A673 (cell line): ENCODE results near the gene TAAR9. TPM values are rescaled to one million over a fixed set of nuclear protein-coding genes. Genes with fewer than 3 reads are reported as not detected.
"Not testable (repeated sequence)": the region's sequence is repeated elsewhere in the genome, so short reads cannot be mapped to it uniquely, and the experiment has no call there.

Experiments
- BruUV-seq: library from RNA; stranded (reverse); fragments of 400-500 nt; replicated peaks from 2 replicates; lab custom pipeline; 2021; lab: Mats Ljungman, UMichigan
- CTCF ChIA-PET: fragments of 300-600 bp; sonication (Branson Sonifier 250); formaldehyde crosslinking; loops from one replicate; lab custom pipeline; 2022; ENCODE audit warnings: antibody characterized with exemption; lab: Charles Lee
- POLR2A ChIA-PET: fragments of 300-600 bp; sonication (Branson Sonifier 250); formaldehyde crosslinking; loops from one replicate; lab custom pipeline; 2022; ENCODE audit warnings: antibody characterized with exemption; ENCODE audit not compliant: low non-redundant PET; lab: Charles Lee
- DNase-seq: peaks from one replicate; pipeline ENCODE4 v3.0.0-alpha.2; 2015; ENCODE audit warnings: low spot score
- H3K27ac ChIP-seq: fragments of 200-600 bp; sonication (generic); 2 replicates; pipeline ENCODE4 v1.5.1; 2016; ENCODE audit warnings: mixed run types, low read depth, mild to moderate bottlenecking, mixed read lengths, antibody characterized with exemption, low read length; ENCODE audit not compliant: poor library complexity, severe bottlenecking
- H3K27me3 ChIP-seq: fragments of 200-600 bp; sonication (generic); replicated peaks from 2 replicates; pipeline ENCODE4 v1.6.1; 2017; ENCODE audit warnings: mixed run types, low read depth, mild to moderate bottlenecking, mixed read lengths, antibody characterized with exemption, low read length; ENCODE audit not compliant: insufficient read depth, poor library complexity
- H3K36me3 ChIP-seq: fragments of 200-600 bp; sonication (generic); 2 replicates; pipeline ENCODE4 v1.6.1; 2016; ENCODE audit warnings: mixed run types, mild to moderate bottlenecking, mixed read lengths, antibody characterized with exemption, low read length; ENCODE audit not compliant: insufficient read depth, poor library complexity, severe bottlenecking
- H3K4me1 ChIP-seq: fragments of 200-600 bp; sonication (generic); 2 replicates; pipeline ENCODE4 v1.6.1; 2017; ENCODE audit warnings: mixed run types, mild to moderate bottlenecking, mixed read lengths, antibody characterized with exemption, low read length; ENCODE audit not compliant: insufficient read depth, poor library complexity, severe bottlenecking
- H3K4me3 ChIP-seq: fragments of 200-600 bp; sonication (generic); 2 replicates; pipeline ENCODE4 v1.5.1; 2016; ENCODE audit warnings: low read depth, mixed run types, mild to moderate bottlenecking, mixed read lengths, low read length; ENCODE audit not compliant: poor library complexity, severe bottlenecking
- H3K9me3 ChIP-seq: fragments of 200-600 bp; sonication (generic); 2 replicates; pipeline ENCODE4 v1.6.1; 2016; ENCODE audit warnings: mixed run types, low read depth, mild to moderate bottlenecking, mixed read lengths, antibody characterized with exemption, low read length; ENCODE audit not compliant: poor library complexity, severe bottlenecking
- EZH2 ChIP-seq: fragments of 200-600 bp; sonication (generic); IDR thresholded peaks from 2 replicates; pipeline ENCODE4 v1.6.1; 2017; ENCODE audit warnings: borderline replicate concordance, low read depth, mild to moderate bottlenecking, mixed read lengths, antibody characterized with exemption, low read length; ENCODE audit not compliant: poor library complexity, severe bottlenecking
- intact Hi-C: fragments of 100-400 bp; cut with micrococcal nuclease; formaldehyde crosslinking; loops from one replicate; pipeline ENCODE4 v1.10.0; 2022; ENCODE audit not compliant: unreplicated experiment
- total RNA-seq: library from RNA; stranded (reverse); gene quantifications from 2 replicates; pipeline ENCODE4 v1.2.3, GENCODE V29; 2021
- TF ChIP-seq, protein P1 (sequence below): fragments of 300-800, 200-600 bp; sonication (generic); conservative IDR thresholded peaks from 2 replicates; pipeline ENCODE4 v1.5.1; 2017; ENCODE audit warnings: low read depth, mild to moderate bottlenecking, antibody characterized with exemption, low read length, moderate library complexity, mixed read lengths

Gene TAAR9
- total RNA-seq, 1 experiment from 2014 or later, result not detected

DNA sequence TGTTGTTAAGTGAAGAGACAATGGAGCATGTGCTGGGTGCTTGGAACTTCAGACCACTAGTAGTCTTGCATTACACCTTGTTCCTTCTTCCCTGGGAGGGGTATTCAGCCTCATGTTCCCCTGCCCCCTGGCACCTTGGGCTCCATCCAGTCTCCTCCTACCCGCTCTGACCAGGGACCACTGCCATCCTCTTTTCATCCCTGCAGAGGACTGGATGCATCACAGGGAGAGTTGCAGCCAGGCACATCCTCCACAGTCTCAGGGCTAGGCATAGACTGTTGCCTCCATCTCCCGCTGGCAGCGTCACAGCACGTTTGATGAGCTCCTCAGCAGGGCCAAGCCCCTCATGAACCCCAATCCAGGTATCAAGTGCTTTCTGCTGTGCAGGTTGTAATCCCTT is 13.1 kb downstream of the TAAR9 start:
- no peak overlapping the region for H3K4me3 ChIP-seq
- BruUV-seq, result no TSS peak
- no peaks in the 10 kb centered on the region for H3K36me3 ChIP-seq
- H3K4me1 ChIP-seq, result no peaks in the 10 kb centered on the region
- no peak overlapping the region for H3K27ac ChIP-seq
- POLR2A ChIA-PET, result no interaction called here
- peaks cover 83% of the 10 kb centered on the region for H3K27me3 ChIP-seq
- no peaks in the 10 kb centered on the region for H3K9me3 ChIP-seq
- intact Hi-C loops, result no loop called here
- TF ChIP-seq EZH2, result no peak
- TF ChIP-seq, protein P1, sequence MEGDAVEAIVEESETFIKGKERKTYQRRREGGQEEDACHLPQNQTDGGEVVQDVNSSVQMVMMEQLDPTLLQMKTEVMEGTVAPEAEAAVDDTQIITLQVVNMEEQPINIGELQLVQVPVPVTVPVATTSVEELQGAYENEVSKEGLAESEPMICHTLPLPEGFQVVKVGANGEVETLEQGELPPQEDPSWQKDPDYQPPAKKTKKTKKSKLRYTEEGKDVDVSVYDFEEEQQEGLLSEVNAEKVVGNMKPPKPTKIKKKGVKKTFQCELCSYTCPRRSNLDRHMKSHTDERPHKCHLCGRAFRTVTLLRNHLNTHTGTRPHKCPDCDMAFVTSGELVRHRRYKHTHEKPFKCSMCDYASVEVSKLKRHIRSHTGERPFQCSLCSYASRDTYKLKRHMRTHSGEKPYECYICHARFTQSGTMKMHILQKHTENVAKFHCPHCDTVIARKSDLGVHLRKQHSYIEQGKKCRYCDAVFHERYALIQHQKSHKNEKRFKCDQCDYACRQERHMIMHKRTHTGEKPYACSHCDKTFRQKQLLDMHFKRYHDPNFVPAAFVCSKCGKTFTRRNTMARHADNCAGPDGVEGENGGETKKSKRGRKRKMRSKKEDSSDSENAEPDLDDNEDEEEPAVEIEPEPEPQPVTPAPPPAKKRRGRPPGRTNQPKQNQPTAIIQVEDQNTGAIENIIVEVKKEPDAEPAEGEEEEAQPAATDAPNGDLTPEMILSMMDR, result no peak
- CTCF ChIA-PET, result no interaction called here
- no peak for DNase-seq

DNA sequence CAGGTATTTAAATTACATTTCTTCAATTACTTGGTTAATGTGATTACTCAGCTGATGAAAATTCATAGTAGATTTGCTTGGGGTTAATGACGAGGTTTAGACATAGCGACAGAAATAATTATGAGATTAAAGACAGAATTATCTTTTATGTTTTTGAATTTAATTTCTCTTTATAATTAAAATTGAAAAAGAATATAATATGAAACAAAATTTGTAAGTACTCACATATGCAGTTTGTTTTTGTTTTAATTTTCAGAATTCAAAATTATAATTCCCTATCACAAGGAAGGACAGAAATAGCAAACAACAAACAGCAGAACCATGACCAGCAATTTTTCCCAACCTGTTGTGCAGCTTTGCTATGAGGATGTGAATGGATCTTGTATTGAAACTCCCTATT is 14.3 kb downstream of the TAAR9 start, which contains the start of gene TAAR8:
TAAR8 (plus strand) TSS at position 301 of the 400 bp plus-strand sequence; CDS start at position 322, 21 bp downstream.
- no peak within 1 kb of the TSS for H3K4me3 ChIP-seq
- ChIA-PET CTCF (no interaction called here), POLR2A (no interaction called here)
- no peak for DNase-seq
- peaks cover 82% of the 10 kb centered on the region for H3K27me3 ChIP-seq
- H3K36me3 ChIP-seq, result no peaks in the 10 kb centered on the region
- no peak within 1 kb of the TSS for H3K27ac ChIP-seq
- no TSS peak for BruUV-seq
- TF ChIP-seq EZH2, result no peak
- TF ChIP-seq, protein P1, result no peak
- no peaks in the 10 kb centered on the region for H3K9me3 ChIP-seq
- H3K4me1 ChIP-seq, result no peaks in the 10 kb centered on the region
- intact Hi-C loops, result no loop called here

DNA sequence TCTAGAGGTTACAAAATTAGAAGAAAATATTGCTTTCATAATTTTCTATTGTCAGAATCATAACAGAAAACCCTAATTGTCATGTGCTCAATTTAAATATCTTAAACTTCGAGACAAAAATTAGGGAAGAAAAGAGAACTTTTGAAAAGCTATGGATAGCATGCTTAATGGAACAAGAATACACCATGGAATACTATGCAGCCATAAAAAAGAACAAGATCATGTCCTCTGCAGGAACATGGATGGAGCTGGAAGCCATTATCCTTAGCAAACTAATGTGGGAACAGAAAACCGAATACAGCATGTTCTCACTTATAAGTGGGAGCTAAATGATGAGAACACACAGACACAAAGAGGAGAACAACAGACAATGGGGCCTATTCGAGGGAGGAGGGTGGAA is 22.0 kb downstream of the TAAR9 start:
- intact Hi-C loops, POLR2A ChIA-PET, BruUV-seq, H3K27ac ChIP-seq, H3K9me3 ChIP-seq, CTCF ChIA-PET, DNase-seq, H3K36me3 ChIP-seq, H3K4me3 ChIP-seq, H3K4me1 ChIP-seq: not testable (repeated sequence)
- H3K27me3 ChIP-seq, result peaks cover 68% of the 10 kb centered on the region

DNA sequence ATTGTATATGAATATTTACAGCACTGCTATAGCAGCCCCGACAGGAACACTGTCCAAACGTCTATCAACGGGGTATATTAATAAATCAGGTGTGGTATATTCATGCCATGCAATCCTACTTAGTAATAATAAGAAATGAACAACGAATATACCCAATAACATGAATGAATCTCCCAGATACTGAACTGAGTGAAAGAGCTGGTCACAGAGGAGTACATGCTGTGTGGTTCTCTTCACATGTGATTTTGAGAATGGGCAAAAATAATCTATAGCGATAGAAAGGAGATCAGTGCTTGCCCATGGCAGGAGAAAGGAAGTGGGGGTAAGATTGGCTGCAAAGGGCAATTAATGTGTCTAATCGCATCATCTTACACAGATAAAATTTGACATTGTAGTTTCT is 28.3 kb downstream of the TAAR9 start:
- Histone ChIP-seq H3K27me3 (peaks cover 83% of the 10 kb centered on the region), H3K4me1 (no peaks in the 10 kb centered on the region), H3K4me3 (no peak overlapping the region), H3K9me3 (no peaks in the 10 kb centered on the region), H3K36me3 (no peaks in the 10 kb centered on the region), H3K27ac (no peak overlapping the region)
- no TSS peak for BruUV-seq
- DNase-seq, result no peak
- CTCF ChIA-PET, result no interaction called here
- intact Hi-C loops, result no loop called here
- POLR2A ChIA-PET, result no interaction called here
- TF ChIP-seq, protein P1, result no peak
- TF ChIP-seq EZH2, result no peak
